ENCODE results near the gene TRIM67.

Gene TRIM67

GRCh38 chr1:231183639-231184590, 22.1 kb downstream of the TRIM67 start:
- DNase-seq (ENCODE audit: low read depth), result no peak

- no peak for DNase-seq (ENCODE audit: low read depth)
Observed at GRCh38 chr1:231184891-231185290, 23.0 kb downstream of the TRIM67 start.

- no peak for DNase-seq (ENCODE audit: low read depth)
Observed at GRCh38 chr1:231185391-231185790, 23.5 kb downstream of the TRIM67 start.

GRCh38 chr1:231186356-231187115, 24.7 kb downstream of the TRIM67 start:
- DNase-seq (ENCODE audit: low read depth), result no peak

- DNase-seq (ENCODE audit: low read depth), result no peak
Observed at GRCh38 chr1:231187571-231187970, 25.7 kb downstream of the TRIM67 start.

GRCh38 chr1:231188072-231188471, 26.2 kb downstream of the TRIM67 start:
- DNase-seq (ENCODE audit: low read depth), result no peak

GRCh38 chr1:231188768-231189167, 26.9 kb downstream of the TRIM67 start:
- DNase-seq (ENCODE audit: low read depth), result no peak

GRCh38 chr1:231189683-231190270, 27.9 kb downstream of the TRIM67 start:
- DNase-seq (ENCODE audit: low read depth), result no peak

- DNase-seq (ENCODE audit: low read depth), result no peak
Observed at GRCh38 chr1:231190456-231190855, 28.6 kb downstream of the TRIM67 start.

GRCh38 chr1:231192620-231193163, 30.8 kb downstream of the TRIM67 start:
- DNase-seq (ENCODE audit: low read depth), result no peak

- DNase-seq (ENCODE audit: low read depth), result no peak
Observed at GRCh38 chr1:231193710-231194340, 32.0 kb downstream of the TRIM67 start.

- DNase-seq (ENCODE audit: low read depth), result no peak
Observed at GRCh38 chr1:231194476-231194842, 32.6 kb downstream of the TRIM67 start.

GRCh38 chr1:231194843-231195516, 33.1 kb downstream of the TRIM67 start:
- DNase-seq (ENCODE audit: low read depth), result no peak

GRCh38 chr1:231196307-231196706, 34.4 kb downstream of the TRIM67 start:
- no peak for DNase-seq (ENCODE audit: low read depth)

- no peak for DNase-seq (ENCODE audit: low read depth)
Observed at GRCh38 chr1:231196728-231197127, 34.9 kb downstream of the TRIM67 start.

GRCh38 chr1:231199868-231200267, 38.0 kb downstream of the TRIM67 start:
- no peak for DNase-seq (ENCODE audit: low read depth)

- DNase-seq (ENCODE audit: low read depth), result no peak
Observed at GRCh38 chr1:231200388-231201031, 38.7 kb downstream of the TRIM67 start.

GRCh38 chr1:231201375-231201978, 39.6 kb downstream of the TRIM67 start:
- no peak for DNase-seq (ENCODE audit: low read depth)

- DNase-seq (ENCODE audit: low read depth), result no peak
Observed at GRCh38 chr1:231201979-231202633, 40.2 kb downstream of the TRIM67 start.
